OCI-LY7 (cell line): ENCODE measurements around the gene SLC4A9. TPM values are rescaled to one million over a fixed set of nuclear protein-coding genes. Genes with fewer than 3 reads are reported as not detected.
A peak's percentile ranks its signal among the peaks of the same experiment; 100 is the strongest.
"Not testable (repeated sequence)": the region's sequence is repeated elsewhere in the genome, so short reads cannot be mapped to it uniquely, and the experiment has no call there.

Experiments
- BruUV-seq: library from RNA; stranded (reverse); fragments of 400-500 nt; replicated peaks from 2 replicates; lab custom pipeline; 2021; lab: Mats Ljungman, UMichigan
- CTCF ChIA-PET: fragments of 300-600 bp; sonication (Branson Sonifier 250); formaldehyde crosslinking; loops from one replicate; lab custom pipeline; 2022; ENCODE audit warnings: antibody characterized with exemption; ENCODE audit not compliant: unreplicated experiment; lab: Charles Lee
- POLR2A ChIA-PET: fragments of 300-600 bp; sonication (Branson Sonifier 250); formaldehyde crosslinking; loops from one replicate; lab custom pipeline; 2022; ENCODE audit warnings: antibody characterized with exemption; lab: Charles Lee
- DNase-seq: peaks from one replicate; pipeline ENCODE4 v3.0.0-alpha.2; 2015; ENCODE audit warnings: low spot score
- H2AFZ ChIP-seq: fragments of 200-600 bp; sonication (generic), shearing (Covaris generic); 2 replicates; pipeline ENCODE4 v1.6.1; 2014; ENCODE audit warnings: mild to moderate bottlenecking, antibody characterized with exemption, low read length, moderate library complexity
- H3K27ac ChIP-seq: fragments of 200-600 bp; sonication (generic); 2 replicates; pipeline ENCODE4 v1.5.1; 2014; ENCODE audit warnings: mixed run types, low read depth, mild to moderate bottlenecking, moderate library complexity, low read length, inconsistent platforms; ENCODE audit not compliant: poor library complexity, severe bottlenecking
- H3K36me3 ChIP-seq: fragments of 200-600 bp; sonication (generic); 2 replicates; pipeline ENCODE4 v1.6.1; 2014; ENCODE audit warnings: mild to moderate bottlenecking, antibody characterized with exemption, low read length, moderate library complexity, mixed read lengths; ENCODE audit not compliant: insufficient read depth
- H3K4me1 ChIP-seq: fragments of 200-600 bp; sonication (generic); 2 replicates; pipeline ENCODE4 v1.5.1; 2014; ENCODE audit warnings: mild to moderate bottlenecking, low read length; ENCODE audit not compliant: insufficient read depth, poor library complexity, severe bottlenecking
- H3K4me2 ChIP-seq: fragments of 200-600 bp; sonication (generic); 2 replicates; pipeline ENCODE4 v1.6.1; 2014; ENCODE audit warnings: mild to moderate bottlenecking, low read length
- H3K4me3 ChIP-seq: fragments of 200-600 bp; sonication (generic); 2 replicates; pipeline ENCODE4 v1.5.1; 2014; ENCODE audit warnings: mild to moderate bottlenecking, low read depth, low read length; ENCODE audit not compliant: poor library complexity, severe bottlenecking
- H3K79me2 ChIP-seq: fragments of 200-600 bp; sonication (generic); 2 replicates; pipeline ENCODE4 v1.6.1; 2016; ENCODE audit warnings: low read depth, mild to moderate bottlenecking, low read length, moderate library complexity, mixed read lengths; ENCODE audit not compliant: insufficient read depth
- H3K9me2 ChIP-seq: fragments of 200-600 bp; sonication (generic); 2 replicates; pipeline ENCODE4 v1.6.1; 2016; ENCODE audit warnings: mild to moderate bottlenecking, low read length, mixed read lengths; ENCODE audit not compliant: insufficient read depth
- H3K9me3 ChIP-seq: fragments of 200-600 bp; sonication (generic); 2 replicates; pipeline ENCODE4 v1.6.1; 2014; ENCODE audit warnings: mild to moderate bottlenecking, mixed run types, low read length, mixed read lengths
- H4K20me1 ChIP-seq: fragments of 200-600 bp; sonication (generic); 2 replicates; pipeline ENCODE4 v1.6.1; 2014; ENCODE audit warnings: mild to moderate bottlenecking, antibody characterized with exemption, low read length, moderate library complexity, mixed read lengths; ENCODE audit not compliant: insufficient read depth
- EZH2phosphoT487 ChIP-seq: fragments of 200-600 bp; sonication (generic); IDR thresholded peaks from 2 replicates; pipeline ENCODE4 v1.6.1; 2018; ENCODE audit warnings: low read depth, borderline replicate concordance, mild to moderate bottlenecking, mixed run types, antibody characterized with exemption, low read length, moderate library complexity, mixed read lengths
- intact Hi-C: fragments of 100-400 bp; cut with micrococcal nuclease; formaldehyde crosslinking; loops from one replicate; pipeline ENCODE4 v1.10.0; 2022; ENCODE audit not compliant: unreplicated experiment
- total RNA-seq, 2 experiments: library from RNA; depleted of rRNA in 1 of 2; stranded (reverse); fragments of >200 nt in 1 of 2; shearing (Covaris generic) in 1 of 2; gene quantifications; 2 replicates each; pipeline ENCODE4 v1.2.3, GENCODE V29; 2014 to 2022
- TF ChIP-seq, protein P1 (sequence below): fragments of 200-600 bp; sonication (generic); conservative IDR thresholded peaks from 2 replicates; pipeline ENCODE4 v1.5.1; 2014; ENCODE audit warnings: mild to moderate bottlenecking, antibody characterized with exemption, low read length, moderate library complexity, mixed read lengths

Gene SLC4A9
- total RNA-seq, 2 experiments from 2014 or later: 0.22 to 2.6 TPM

DNA sequence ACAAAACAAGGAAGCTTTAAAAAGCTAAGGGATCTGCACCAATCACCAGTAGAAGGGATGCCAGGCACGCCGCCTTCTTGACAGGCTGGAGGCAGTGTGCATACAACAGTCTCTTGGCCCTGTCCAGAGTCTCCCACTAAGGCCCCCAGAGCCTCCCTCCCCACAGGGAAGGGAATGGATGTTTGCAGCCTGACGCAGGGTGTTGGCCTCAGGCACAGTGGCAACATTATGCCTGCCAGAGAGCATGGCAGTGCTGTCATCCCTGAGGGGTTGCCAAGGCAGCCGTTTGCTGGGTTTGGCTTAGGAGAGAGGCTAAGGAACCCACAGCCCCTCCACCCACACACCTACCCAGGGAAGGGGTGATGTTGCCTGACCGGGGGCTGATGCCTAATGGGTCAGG is 18.4 kb upstream of the SLC4A9 start:
- Histone ChIP-seq H3K4me3 (no peak overlapping the region), H3K4me2 (peak overlapping the region; percentile 61), H3K36me3 (peaks cover 3% of the 10 kb centered on the region; the same call in 1 of the 2 replicates), H3K9me2 (no peaks in the 10 kb centered on the region), H2AFZ (peak overlapping the region; percentile 89; the same call in 1 of the 2 replicates), H4K20me1 (no peaks in the 10 kb centered on the region), H3K9me3 (no peaks in the 10 kb centered on the region), H3K79me2 (no peaks in the 10 kb centered on the region), H3K27ac (peak overlapping the region; percentile 50), H3K4me1 (peaks cover 53% of the 10 kb centered on the region)
- ChIA-PET CTCF (interaction anchor here (0.6 to 1.0 kb wide), 2 partner anchors 97 to 98 kb away, joined by 3 read pairs; no protein-coding TSS in a partner anchor), POLR2A (interaction anchor here (0.9 to 1.4 kb wide), 3 partner anchors 49 to 96 kb away, joined by 3 to 5 read pairs (median 4); no protein-coding TSS in a partner anchor)
- no TSS peak for BruUV-seq
- TF ChIP-seq EZH2phosphoT487: no peak
- TF ChIP-seq, protein P1, sequence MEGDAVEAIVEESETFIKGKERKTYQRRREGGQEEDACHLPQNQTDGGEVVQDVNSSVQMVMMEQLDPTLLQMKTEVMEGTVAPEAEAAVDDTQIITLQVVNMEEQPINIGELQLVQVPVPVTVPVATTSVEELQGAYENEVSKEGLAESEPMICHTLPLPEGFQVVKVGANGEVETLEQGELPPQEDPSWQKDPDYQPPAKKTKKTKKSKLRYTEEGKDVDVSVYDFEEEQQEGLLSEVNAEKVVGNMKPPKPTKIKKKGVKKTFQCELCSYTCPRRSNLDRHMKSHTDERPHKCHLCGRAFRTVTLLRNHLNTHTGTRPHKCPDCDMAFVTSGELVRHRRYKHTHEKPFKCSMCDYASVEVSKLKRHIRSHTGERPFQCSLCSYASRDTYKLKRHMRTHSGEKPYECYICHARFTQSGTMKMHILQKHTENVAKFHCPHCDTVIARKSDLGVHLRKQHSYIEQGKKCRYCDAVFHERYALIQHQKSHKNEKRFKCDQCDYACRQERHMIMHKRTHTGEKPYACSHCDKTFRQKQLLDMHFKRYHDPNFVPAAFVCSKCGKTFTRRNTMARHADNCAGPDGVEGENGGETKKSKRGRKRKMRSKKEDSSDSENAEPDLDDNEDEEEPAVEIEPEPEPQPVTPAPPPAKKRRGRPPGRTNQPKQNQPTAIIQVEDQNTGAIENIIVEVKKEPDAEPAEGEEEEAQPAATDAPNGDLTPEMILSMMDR: no peak
- no peak for DNase-seq
- intact Hi-C loops: no loop called here

DNA sequence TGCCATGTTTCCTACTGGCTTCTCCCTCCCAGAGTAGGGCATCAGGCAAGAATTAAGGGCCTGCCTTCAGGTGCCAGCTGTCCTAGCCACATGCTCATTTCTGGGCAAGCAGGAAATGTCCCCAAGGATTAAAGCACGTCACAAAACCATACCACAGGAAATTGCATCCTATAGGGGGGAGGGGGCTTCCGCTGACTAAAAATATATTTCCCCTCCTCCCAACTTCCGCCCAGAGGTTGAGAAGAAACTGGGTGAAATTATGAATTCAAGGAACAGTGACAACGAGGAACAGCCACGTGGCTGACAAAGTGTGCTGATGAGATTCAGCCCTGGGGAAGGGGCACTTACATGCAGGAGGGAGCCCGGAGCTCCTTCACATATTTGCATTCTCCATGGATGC is 17.7 kb upstream of the SLC4A9 start:
- Histone ChIP-seq H3K9me2 (no peaks in the 10 kb centered on the region), H3K79me2 (no peaks in the 10 kb centered on the region), H3K4me1 (peaks cover 59% of the 10 kb centered on the region), H3K9me3 (no peaks in the 10 kb centered on the region), H4K20me1 (no peaks in the 10 kb centered on the region), H3K4me3 (peak overlapping the region; percentile 16), H3K4me2 (peak overlapping the region; percentile 61), H3K27ac (peak overlapping the region; percentile 50), H2AFZ (peak overlapping the region; percentile 89), H3K36me3 (peaks cover 3% of the 10 kb centered on the region; the same call in 1 of the 2 replicates)
- ChIA-PET POLR2A (interaction anchor here (0.7 to 3.2 kb wide), 5 partner anchors 10 to 61 kb away, joined by 3 to 10 read pairs (median 5); partner anchors contain the start of gene PFDN1), CTCF (interaction anchor here (1.0 to 1.4 kb wide), 2 partner anchors 10 to 98 kb away, joined by 3 to 4 read pairs; no protein-coding TSS in a partner anchor)
- TF ChIP-seq, protein P1: no peak
- TF ChIP-seq EZH2phosphoT487: no peak
- intact Hi-C loops: no loop called here
- DNase-seq: peak; percentile 78
- BruUV-seq: no TSS peak

DNA sequence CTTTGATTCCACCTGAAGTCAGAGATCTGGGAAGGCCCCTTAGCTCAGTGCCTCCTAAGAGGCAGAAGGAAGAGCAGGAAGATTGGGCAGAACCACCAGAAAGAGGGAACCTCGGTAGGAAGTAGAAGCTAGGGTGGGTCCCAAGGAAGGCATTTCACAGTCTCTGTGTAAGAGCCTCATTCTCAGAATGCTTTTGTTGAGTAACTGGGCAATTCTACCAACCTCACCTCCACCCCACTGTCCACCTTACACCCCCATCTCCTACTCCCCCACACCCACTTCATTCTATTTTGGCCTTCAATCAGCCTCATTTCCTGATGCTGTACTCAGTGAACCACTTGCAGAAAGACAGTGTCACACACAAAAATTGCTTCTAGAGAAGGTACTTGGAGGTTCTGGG is 17.1 kb upstream of the SLC4A9 start:
- peak overlapping the region; percentile 16 for H3K4me3 ChIP-seq
- POLR2A ChIA-PET: interaction anchor here (0.6 to 4.2 kb wide), 7 partner anchors 15 to 1389 kb away, joined by 3 to 25 read pairs (median 4); partner anchors contain the start of gene PFDN1

DNA sequence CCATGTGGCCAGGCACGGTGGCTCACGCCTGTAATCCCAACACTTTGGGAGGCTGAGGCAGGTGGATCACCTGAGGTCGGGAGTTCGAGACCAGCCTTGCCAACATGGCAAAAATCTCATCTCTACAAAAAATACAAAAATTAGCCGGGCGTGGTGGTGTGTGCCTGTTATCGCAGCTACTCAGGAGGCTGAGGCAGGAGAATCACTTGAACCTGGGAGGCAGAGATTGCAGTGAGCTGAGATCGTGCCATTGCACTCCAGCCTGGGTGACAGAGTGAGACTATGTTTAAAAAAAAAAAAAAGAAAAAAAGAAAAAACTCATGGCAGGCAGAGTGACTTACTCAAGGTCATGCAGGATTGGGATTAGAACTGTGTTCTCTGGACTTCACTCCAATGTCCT is 16.1 kb upstream of the SLC4A9 start:
- peaks cover 75% of the 10 kb centered on the region for H3K4me1 ChIP-seq
- H2AFZ ChIP-seq, H3K27ac ChIP-seq, H3K79me2 ChIP-seq, intact Hi-C loops, H3K36me3 ChIP-seq, H3K9me2 ChIP-seq, H4K20me1 ChIP-seq, DNase-seq, H3K9me3 ChIP-seq, H3K4me3 ChIP-seq: not testable (repeated sequence)
- TSS peak; percentile 45 for BruUV-seq
- H3K4me2 ChIP-seq: peak overlapping the region; percentile 79; the same call in 1 of the 2 replicates
- ChIA-PET CTCF (interaction anchor here (1.0 to 4.2 kb wide), 2 partner anchors 11 to 76 kb away, joined by 3 to 31 read pairs; no protein-coding TSS in a partner anchor), POLR2A (interaction anchor here (0.6 to 4.2 kb wide), 14 partner anchors 14 to 145 kb away, joined by 3 to 25 read pairs (median 4); partner anchors contain the start of genes PFDN1 and SLC4A9)

More for the DNA sequence above, 17.1 kb upstream of the SLC4A9 start:
- Histone ChIP-seq H3K9me2 (no peaks in the 10 kb centered on the region), H3K36me3 (peaks cover 3% of the 10 kb centered on the region; the same call in 1 of the 2 replicates), H4K20me1 (no peaks in the 10 kb centered on the region), H3K79me2 (no peaks in the 10 kb centered on the region), H2AFZ (peak overlapping the region; percentile 89), H3K4me2 (peak overlapping the region; percentile 61), H3K4me1 (peaks cover 65% of the 10 kb centered on the region), H3K9me3 (no peaks in the 10 kb centered on the region), H3K27ac (peak overlapping the region; percentile 50)
- no TSS peak for BruUV-seq
- intact Hi-C loops: no loop called here
- CTCF ChIA-PET: interaction anchor here (1.4 to 4.2 kb wide), 2 partner anchors 9 to 75 kb away, joined by 4 to 31 read pairs; no protein-coding TSS in a partner anchor
- peak; percentile 34 for DNase-seq
- TF ChIP-seq, protein P1: no peak
- TF ChIP-seq EZH2phosphoT487: no peak
